PC-3 (cell line): Measurements from ENCODE around the gene ARSB. TPM values are rescaled to one million over a fixed set of nuclear protein-coding genes. Genes with fewer than 3 reads are reported as not detected.
"Not testable (repeated sequence)": the region's sequence is repeated elsewhere in the genome, so short reads cannot be mapped to it uniquely, and the experiment has no call there.

Experiments
- ATAC-seq: fragments of 200-7000 bp; cut with Tn5 transposase; 2 replicates; pipeline ENCODE4 v1.9.1; 2020; ENCODE audit warnings: mild to moderate bottlenecking, moderate library complexity
- BruUV-seq: library from RNA; stranded (reverse); fragments of 400-500 nt; replicated peaks from 2 replicates; lab custom pipeline; 2021; lab: Mats Ljungman, UMichigan
- CTCF ChIA-PET: fragments of 300-600 bp; sonication (Branson Sonifier 250); formaldehyde crosslinking; loops from one replicate; lab custom pipeline; 2022; ENCODE audit warnings: antibody characterized with exemption; lab: Charles Lee
- POLR2A ChIA-PET: fragments of 300-600 bp; sonication (Branson Sonifier 250); formaldehyde crosslinking; loops from one replicate; lab custom pipeline; 2022; ENCODE audit warnings: antibody characterized with exemption; ENCODE audit not compliant: unreplicated experiment; lab: Charles Lee
- DNase-seq: peaks from one replicate; pipeline ENCODE4 v3.0.0-alpha.2; 2015
- H2AFZ ChIP-seq: fragments of 300-600 bp; sonication (generic); 2 replicates; pipeline ENCODE4 v1.6.0; 2016; ENCODE audit warnings: antibody characterized with exemption, low read length
- H3F3A ChIP-seq: fragments of 300-600 bp; sonication (generic); one replicate; pipeline ENCODE4 v1.6.0; 2017; ENCODE audit warnings: antibody characterized with exemption, low read length, control low read depth, mild to moderate bottlenecking; ENCODE audit not compliant: unreplicated experiment
- H3K27ac ChIP-seq: fragments of 300-600 bp; sonication (generic); 2 replicates; pipeline ENCODE4 v1.5.1; 2016; ENCODE audit warnings: mild to moderate bottlenecking, low read length
- H3K27me3 ChIP-seq: fragments of 300-600 bp; sonication (generic); 2 replicates; pipeline ENCODE4 v1.6.1; 2016; ENCODE audit warnings: low read length, mixed read lengths
- H3K36me3 ChIP-seq: fragments of 300-600 bp; sonication (generic); 2 replicates; pipeline ENCODE4 v1.6.1; 2016; ENCODE audit warnings: low read depth, mixed run types, low read length, mixed read lengths
- H3K4me1 ChIP-seq: fragments of 300-600 bp; sonication (generic); 2 replicates; pipeline ENCODE4 v1.5.1; 2016; ENCODE audit warnings: low read length; ENCODE audit not compliant: insufficient read depth
- H3K4me2 ChIP-seq: fragments of 300-600 bp; sonication (generic); 2 replicates; pipeline ENCODE4 v1.6.0; 2016; ENCODE audit warnings: low read length
- H3K4me3 ChIP-seq: fragments of 300-600 bp; sonication (generic); 2 replicates; pipeline ENCODE4 v1.5.1; 2016; ENCODE audit warnings: mild to moderate bottlenecking, low read length, mixed read lengths
- H3K79me2 ChIP-seq: fragments of 300-600 bp; sonication (generic); 2 replicates; pipeline ENCODE4 v1.6.1; 2017; ENCODE audit warnings: low read length, mixed read lengths
- H3K9ac ChIP-seq: fragments of 300-600 bp; sonication (generic); 2 replicates; pipeline ENCODE4 v1.6.0; 2016; ENCODE audit warnings: mild to moderate bottlenecking, low read length
- H3K9me2 ChIP-seq: fragments of 300-600 bp; sonication (generic); replicated peaks from 2 replicates; pipeline ENCODE4 v1.6.1; 2016; ENCODE audit warnings: mixed run types, low read length, mixed read lengths
- H3K9me3 ChIP-seq: fragments of 300-600 bp; sonication (generic); 2 replicates; pipeline ENCODE4 v1.6.1; 2016; ENCODE audit warnings: low read length, mixed read lengths
- H4K20me1 ChIP-seq: fragments of 300-600 bp; sonication (generic); 2 replicates; pipeline ENCODE4 v1.6.1; 2016; ENCODE audit warnings: low read length, mixed read lengths
- EZH2 ChIP-seq: fragments of 300-600 bp; sonication (generic); IDR thresholded peaks from one replicate; pipeline ENCODE4 v1.6.1; 2017; ENCODE audit warnings: antibody characterized with exemption, mild to moderate bottlenecking, low read length; ENCODE audit not compliant: unreplicated experiment
- EZH2phosphoT487 ChIP-seq: fragments of 300-600 bp; sonication (generic); IDR thresholded peaks from 2 replicates; pipeline ENCODE4 v1.6.1; 2018; ENCODE audit warnings: mild to moderate bottlenecking, antibody characterized with exemption, low read length, borderline replicate concordance
- intact Hi-C: fragments of 100-400 bp; cut with micrococcal nuclease; formaldehyde crosslinking; loops from 2 replicates; pipeline ENCODE4 v1.9.0; 2023
- total RNA-seq: library from RNA; depleted of rRNA; stranded (reverse); fragments of >200 nt; gene quantifications from 2 replicates; pipeline ENCODE4 v1.2.3, GENCODE V29; 2014
- TF ChIP-seq, protein P1 (sequence below): fragments of 300-600 bp; sonication (generic); conservative IDR thresholded peaks from 2 replicates; pipeline ENCODE4 v1.5.1; 2017; ENCODE audit warnings: antibody characterized with exemption, low read depth, mild to moderate bottlenecking, low read length

ARSB gene
- total RNA-seq, 1 experiment from 2014 or later: 8.1 TPM

DNA sequence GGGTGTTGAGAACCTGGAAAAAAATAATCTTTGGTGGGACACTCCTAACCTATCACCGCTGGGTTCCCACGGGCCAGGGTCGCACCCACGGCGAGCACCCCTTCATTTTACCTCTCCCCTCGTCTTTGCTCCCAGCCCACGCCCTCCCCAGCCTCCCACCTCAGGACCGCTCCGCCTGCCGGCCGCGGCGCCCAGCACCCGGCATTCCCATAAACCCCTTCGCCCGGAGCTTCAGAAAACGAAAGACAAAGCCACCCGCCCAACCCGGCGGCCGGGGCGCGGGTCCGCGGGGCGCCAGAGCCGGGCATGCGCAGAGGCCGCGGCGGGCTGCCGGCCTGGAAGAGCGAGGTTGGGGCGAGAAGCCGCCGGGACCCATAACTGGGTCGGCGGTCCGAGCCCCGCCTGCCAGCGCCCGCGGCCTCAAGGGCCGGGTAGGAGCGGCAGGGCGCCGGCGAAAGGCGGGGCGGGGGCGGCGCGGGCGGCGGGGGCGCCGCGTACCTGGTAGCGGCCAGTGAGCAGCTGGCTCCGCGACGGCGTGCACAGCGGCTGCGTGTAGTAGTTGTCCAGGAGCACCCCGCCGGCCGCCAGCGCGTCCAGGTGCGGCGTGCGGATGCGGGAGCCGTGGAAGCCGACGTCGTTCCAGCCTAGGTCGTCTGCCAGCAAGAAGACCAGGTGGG, 533 bp downstream of the ARSB start:
- POLR2A ChIA-PET: interaction anchor here (0.6 kb wide), 1 partner anchor 1334 kb away, joined by 4 read pairs; no protein-coding TSS in a partner anchor
- intact Hi-C loops: no loop called here
- Histone ChIP-seq H3K79me2 (no peaks in the 10 kb centered on the region), H4K20me1 (no peaks in the 10 kb centered on the region), H3K9me3 (no peaks in the 10 kb centered on the region), H2AFZ (peak overlapping the region; percentile 97), H3K9ac (peak overlapping the region; percentile 80), H3K4me1 (peaks cover 35% of the 10 kb centered on the region), H3K27me3 (no peaks in the 10 kb centered on the region), H3K4me3 (peak overlapping the region; percentile 82), H3K36me3 (no peaks in the 10 kb centered on the region), H3K4me2 (peak overlapping the region; percentile 97), H3K27ac (peak overlapping the region; percentile 61), H3F3A (no peaks in the 10 kb centered on the region), H3K9me2 (no peaks in the 10 kb centered on the region)
- CTCF ChIA-PET: interaction anchor here (0.7 to 1.2 kb wide), 2 partner anchors 40 to 263 kb away, joined by 3 read pairs; no protein-coding TSS in a partner anchor
- ATAC-seq (peak; percentile 73), DNase-seq (peak; percentile 83)
- no peak for TF ChIP-seq EZH2phosphoT487
- TF ChIP-seq, protein P1, sequence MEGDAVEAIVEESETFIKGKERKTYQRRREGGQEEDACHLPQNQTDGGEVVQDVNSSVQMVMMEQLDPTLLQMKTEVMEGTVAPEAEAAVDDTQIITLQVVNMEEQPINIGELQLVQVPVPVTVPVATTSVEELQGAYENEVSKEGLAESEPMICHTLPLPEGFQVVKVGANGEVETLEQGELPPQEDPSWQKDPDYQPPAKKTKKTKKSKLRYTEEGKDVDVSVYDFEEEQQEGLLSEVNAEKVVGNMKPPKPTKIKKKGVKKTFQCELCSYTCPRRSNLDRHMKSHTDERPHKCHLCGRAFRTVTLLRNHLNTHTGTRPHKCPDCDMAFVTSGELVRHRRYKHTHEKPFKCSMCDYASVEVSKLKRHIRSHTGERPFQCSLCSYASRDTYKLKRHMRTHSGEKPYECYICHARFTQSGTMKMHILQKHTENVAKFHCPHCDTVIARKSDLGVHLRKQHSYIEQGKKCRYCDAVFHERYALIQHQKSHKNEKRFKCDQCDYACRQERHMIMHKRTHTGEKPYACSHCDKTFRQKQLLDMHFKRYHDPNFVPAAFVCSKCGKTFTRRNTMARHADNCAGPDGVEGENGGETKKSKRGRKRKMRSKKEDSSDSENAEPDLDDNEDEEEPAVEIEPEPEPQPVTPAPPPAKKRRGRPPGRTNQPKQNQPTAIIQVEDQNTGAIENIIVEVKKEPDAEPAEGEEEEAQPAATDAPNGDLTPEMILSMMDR: 0 out of 2 replicates have a peak, but pooled peaks have one; percentile 18
- no peak for TF ChIP-seq EZH2
- no TSS peak for BruUV-seq

DNA sequence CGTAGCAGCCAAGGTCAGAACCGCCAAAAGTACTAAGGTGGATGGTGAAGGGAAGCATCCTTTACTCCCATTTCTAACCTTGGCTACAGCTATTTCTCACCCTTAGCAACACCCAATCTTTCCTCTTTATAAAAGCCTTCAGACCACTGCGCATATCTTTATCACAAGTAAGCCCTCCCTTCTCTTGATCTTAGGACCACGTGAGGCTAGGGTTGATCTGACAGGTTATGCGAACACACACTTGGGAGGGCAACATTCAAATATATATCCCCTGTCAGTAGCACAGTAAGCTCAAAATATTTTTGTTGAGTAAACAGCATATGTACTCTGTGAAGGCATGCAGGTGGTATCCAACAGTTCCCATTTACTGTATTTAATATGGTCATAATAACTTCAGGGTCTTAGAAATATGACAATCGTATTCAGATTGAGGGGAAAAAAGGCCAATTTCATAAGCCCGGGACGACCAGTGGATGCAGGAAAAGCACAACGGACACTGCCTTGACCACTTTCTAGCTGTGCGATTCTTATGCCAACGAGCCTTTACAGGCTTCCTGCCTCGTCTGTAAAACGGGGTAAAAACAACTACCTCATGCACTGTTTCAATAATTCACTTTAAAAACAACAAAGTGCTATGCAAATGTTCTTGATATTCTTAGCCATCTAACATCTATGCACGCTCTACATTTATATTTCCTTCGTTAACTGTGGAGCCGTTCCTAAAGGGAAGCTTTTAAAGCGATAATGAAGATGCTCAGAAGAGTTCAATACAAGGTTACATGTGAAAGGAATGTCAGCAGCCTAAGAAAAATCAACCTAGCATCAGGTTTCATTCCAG, 1.3 kb downstream of the ARSB start:
- peaks cover 35% of the 10 kb centered on the region for H3K4me1 ChIP-seq
- peak overlapping the region; percentile 97 for H3K4me2 ChIP-seq
- ATAC-seq: peak; percentile 5
- no peaks in the 10 kb centered on the region for H3K79me2 ChIP-seq
- H3K27me3 ChIP-seq: no peaks in the 10 kb centered on the region
- peak overlapping the region; percentile 97 for H2AFZ ChIP-seq
- no peaks in the 10 kb centered on the region for H3K9me2 ChIP-seq
- CTCF ChIA-PET: interaction anchor here (1.2 kb wide), 1 partner anchor 41 kb away, joined by 3 read pairs; no protein-coding TSS in a partner anchor
- no peaks in the 10 kb centered on the region for H3F3A ChIP-seq
- no peak for TF ChIP-seq EZH2phosphoT487
- no peak for TF ChIP-seq EZH2
- TF ChIP-seq, protein P1: no peak
- POLR2A ChIA-PET: interaction anchor here (0.6 kb wide), 1 partner anchor 1335 kb away, joined by 4 read pairs; no protein-coding TSS in a partner anchor
- no peaks in the 10 kb centered on the region for H3K9me3 ChIP-seq
- peak overlapping the region; percentile 82 for H3K4me3 ChIP-seq
- no peaks in the 10 kb centered on the region for H3K36me3 ChIP-seq
- H3K9ac ChIP-seq: peak overlapping the region; percentile 80
- TSS peak; percentile 68 for BruUV-seq
- intact Hi-C loops: no loop called here
- DNase-seq: peak; percentile 7
- peak overlapping the region; percentile 61 for H3K27ac ChIP-seq
- H4K20me1 ChIP-seq: no peaks in the 10 kb centered on the region

DNA sequence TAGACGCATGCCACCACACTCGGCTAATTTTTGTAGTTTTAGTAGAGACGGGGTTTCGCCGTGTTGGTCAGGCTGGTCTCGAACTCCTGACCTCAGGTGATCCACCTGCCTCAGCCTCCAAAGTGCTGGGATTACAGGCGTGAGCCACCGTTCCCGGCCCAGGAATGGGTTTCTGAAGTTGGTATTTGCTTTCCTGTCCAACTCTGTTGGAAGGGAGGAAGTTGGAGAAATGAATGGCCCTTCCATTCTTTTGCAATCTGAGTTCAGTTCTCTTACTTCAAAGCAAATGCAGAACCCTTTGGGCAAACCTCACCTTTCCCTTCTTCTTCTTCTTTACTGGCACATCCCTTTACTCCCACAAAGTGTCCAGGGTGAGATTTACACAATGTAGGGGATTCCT, 1.9 kb downstream of the ARSB start:
- H3K27ac ChIP-seq, H3K36me3 ChIP-seq, DNase-seq, H3K9me3 ChIP-seq, CTCF ChIA-PET, H4K20me1 ChIP-seq, intact Hi-C loops, BruUV-seq, H3K9ac ChIP-seq, H3K9me2 ChIP-seq, ATAC-seq, POLR2A ChIA-PET, H3K27me3 ChIP-seq, H3K79me2 ChIP-seq, H3F3A ChIP-seq: not testable (repeated sequence)
- H3K4me2 ChIP-seq: peak overlapping the region; percentile 97
- H2AFZ ChIP-seq: 0 out of 2 replicates have a peak overlapping the region, but pooled peaks have one; percentile 97
- peaks cover 35% of the 10 kb centered on the region for H3K4me1 ChIP-seq
- peak overlapping the region; percentile 82; the same call in 1 of the 2 replicates for H3K4me3 ChIP-seq
